ENCODE data around the gene WASF1. TPM values are rescaled to one million over a fixed set of nuclear protein-coding genes. Genes with fewer than 3 reads are reported as not detected.

WASF1 gene
- total RNA-seq, 1 experiment from 2014 or later, result 3.0 TPM

DNA sequence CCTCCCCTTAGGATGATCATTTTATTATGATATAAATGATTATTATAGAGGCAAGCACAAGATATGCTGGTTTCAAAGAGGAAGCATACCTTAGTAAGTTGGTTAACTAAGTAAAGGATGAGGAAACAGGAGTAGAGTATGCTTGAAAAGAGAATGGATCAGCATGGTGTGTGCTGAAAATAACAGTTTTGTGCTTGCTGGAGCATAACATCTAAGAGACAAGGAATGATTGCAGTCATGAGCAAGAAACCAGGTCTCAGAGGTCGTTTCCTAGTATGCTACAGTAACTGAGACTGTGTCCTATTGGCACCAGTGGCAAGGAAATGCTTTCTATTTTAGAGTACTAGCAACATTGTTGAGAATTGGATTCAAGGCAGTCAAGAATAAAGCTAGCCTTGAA, 34.9 kb upstream of the WASF1 start:
- no peaks in the 10 kb centered on the region for H3K4me1 ChIP-seq (ENCODE audit: insufficient read depth, low read length)
- no peak for DNase-seq
- H3K4me3 ChIP-seq (ENCODE audit: low read length), result no peak overlapping the region
- no peaks in the 10 kb centered on the region for H3K27me3 ChIP-seq (ENCODE audit: low read length)
- H4K20me1 ChIP-seq (ENCODE audit: low read length), result no peaks in the 10 kb centered on the region
- no TSS peak for BruUV-seq (replicated peaks)
- no peak overlapping the region for H3K9ac ChIP-seq (ENCODE audit: low read length)
- TF ChIP-seq, protein P1, sequence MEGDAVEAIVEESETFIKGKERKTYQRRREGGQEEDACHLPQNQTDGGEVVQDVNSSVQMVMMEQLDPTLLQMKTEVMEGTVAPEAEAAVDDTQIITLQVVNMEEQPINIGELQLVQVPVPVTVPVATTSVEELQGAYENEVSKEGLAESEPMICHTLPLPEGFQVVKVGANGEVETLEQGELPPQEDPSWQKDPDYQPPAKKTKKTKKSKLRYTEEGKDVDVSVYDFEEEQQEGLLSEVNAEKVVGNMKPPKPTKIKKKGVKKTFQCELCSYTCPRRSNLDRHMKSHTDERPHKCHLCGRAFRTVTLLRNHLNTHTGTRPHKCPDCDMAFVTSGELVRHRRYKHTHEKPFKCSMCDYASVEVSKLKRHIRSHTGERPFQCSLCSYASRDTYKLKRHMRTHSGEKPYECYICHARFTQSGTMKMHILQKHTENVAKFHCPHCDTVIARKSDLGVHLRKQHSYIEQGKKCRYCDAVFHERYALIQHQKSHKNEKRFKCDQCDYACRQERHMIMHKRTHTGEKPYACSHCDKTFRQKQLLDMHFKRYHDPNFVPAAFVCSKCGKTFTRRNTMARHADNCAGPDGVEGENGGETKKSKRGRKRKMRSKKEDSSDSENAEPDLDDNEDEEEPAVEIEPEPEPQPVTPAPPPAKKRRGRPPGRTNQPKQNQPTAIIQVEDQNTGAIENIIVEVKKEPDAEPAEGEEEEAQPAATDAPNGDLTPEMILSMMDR (conservative IDR thresholded peaks at IDR 0.05; ENCODE audit: low read depth, low read length), result no peak
- TF ChIP-seq EZH2 (IDR thresholded peaks at IDR 0.05; ENCODE audit: low read length, unreplicated experiment), result no peak
- TF ChIP-seq EZH2phosphoT487 (IDR thresholded peaks at IDR 0.05; ENCODE audit: borderline replicate concordance, low read length), result no peak
- H3K27ac ChIP-seq (ENCODE audit: low read length), result no peak overlapping the region
- peaks cover 16% of the 10 kb centered on the region; the same call in 1 of the 2 replicates for H3K36me3 ChIP-seq (ENCODE audit: low read depth, low read length)
- no peaks in the 10 kb centered on the region for H3K79me2 ChIP-seq (ENCODE audit: low read length)
- POLR2A ChIA-PET (ENCODE audit: unreplicated experiment), result no interaction called here
- H3K9me3 ChIP-seq (ENCODE audit: low read length), result no peaks in the 10 kb centered on the region
- no peaks in the 10 kb centered on the region for H3F3A ChIP-seq (ENCODE audit: low read length, unreplicated experiment)
- H3K9me2 ChIP-seq (replicated peaks; ENCODE audit: low read length), result no peaks in the 10 kb centered on the region
- no peak for ATAC-seq
- no peak overlapping the region for H3K4me2 ChIP-seq (ENCODE audit: low read length)
- CTCF ChIA-PET, result no interaction called here
- no peak overlapping the region for H2AFZ ChIP-seq (ENCODE audit: low read length)
- intact Hi-C loops (cut with micrococcal nuclease), result no loop called here

DNA sequence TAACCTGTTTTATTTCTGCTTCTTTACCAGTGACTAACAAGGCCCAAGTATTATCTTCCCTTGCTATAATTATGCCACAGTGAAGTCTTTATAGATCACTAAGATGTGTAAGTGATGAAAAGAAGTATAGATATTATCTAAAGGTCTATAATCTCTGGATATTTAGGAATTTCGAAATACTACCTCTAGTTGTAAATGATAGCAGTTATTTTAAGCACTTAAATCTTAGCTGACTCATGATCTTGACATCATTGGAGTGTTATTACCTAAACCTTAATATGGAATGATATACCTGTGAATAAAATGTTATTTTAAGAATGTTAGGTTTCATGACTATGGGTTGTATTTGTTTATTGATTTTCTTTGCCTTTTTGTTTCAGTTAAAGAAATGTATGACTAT, 32.3 kb upstream of the WASF1 start:
- H2AFZ ChIP-seq (ENCODE audit: low read length), result no peak overlapping the region
- peaks cover 16% of the 10 kb centered on the region; the same call in 1 of the 2 replicates for H3K36me3 ChIP-seq (ENCODE audit: low read depth, low read length)
- no peaks in the 10 kb centered on the region for H4K20me1 ChIP-seq (ENCODE audit: low read length)
- intact Hi-C loops (cut with micrococcal nuclease), result no loop called here
- H3K79me2 ChIP-seq (ENCODE audit: low read length), result no peaks in the 10 kb centered on the region
- H3K4me1 ChIP-seq (ENCODE audit: insufficient read depth, low read length), result no peaks in the 10 kb centered on the region
- BruUV-seq (replicated peaks), result no TSS peak
- no peak overlapping the region for H3K9ac ChIP-seq (ENCODE audit: low read length)
- no peaks in the 10 kb centered on the region for H3K9me2 ChIP-seq (replicated peaks; ENCODE audit: low read length)
- no peak overlapping the region for H3K4me3 ChIP-seq (ENCODE audit: low read length)
- H3F3A ChIP-seq (ENCODE audit: low read length, unreplicated experiment), result no peaks in the 10 kb centered on the region
- no peaks in the 10 kb centered on the region for H3K9me3 ChIP-seq (ENCODE audit: low read length)
- TF ChIP-seq, protein P1 (conservative IDR thresholded peaks at IDR 0.05; ENCODE audit: low read depth, low read length), result no peak
- no peak for TF ChIP-seq EZH2phosphoT487 (IDR thresholded peaks at IDR 0.05; ENCODE audit: borderline replicate concordance, low read length)
- no peak for TF ChIP-seq EZH2 (IDR thresholded peaks at IDR 0.05; ENCODE audit: low read length, unreplicated experiment)
- ATAC-seq (no peak), DNase-seq (no peak)
- H3K27me3 ChIP-seq (ENCODE audit: low read length), result no peaks in the 10 kb centered on the region
- no peak overlapping the region for H3K4me2 ChIP-seq (ENCODE audit: low read length)
- ChIA-PET CTCF (no interaction called here), POLR2A (ENCODE audit: unreplicated experiment) (no interaction called here)
- H3K27ac ChIP-seq (ENCODE audit: low read length), result no peak overlapping the region

DNA sequence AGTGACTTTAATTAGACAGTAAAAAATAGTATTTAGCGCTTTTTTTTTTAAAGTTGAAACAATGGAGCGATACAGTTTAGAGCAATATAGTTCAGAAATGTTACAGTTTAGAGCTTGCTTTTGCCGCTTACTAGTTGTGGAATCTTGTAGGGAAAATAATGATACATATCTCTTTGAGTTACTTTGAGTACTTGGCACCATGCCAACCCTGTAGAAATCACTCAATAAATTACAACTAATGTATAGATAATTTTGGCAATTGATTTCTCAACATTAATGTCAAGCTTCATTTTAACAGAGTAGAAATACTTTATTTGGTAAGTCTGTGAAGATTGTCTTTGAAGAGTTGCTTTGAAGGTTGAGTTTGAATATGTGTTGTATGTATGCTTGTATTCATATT, 28.2 kb upstream of the WASF1 start:
- Histone ChIP-seq H3K4me3 (ENCODE audit: low read length) (no peak overlapping the region), H3K27me3 (ENCODE audit: low read length) (no peaks in the 10 kb centered on the region), H3K27ac (ENCODE audit: low read length) (no peak overlapping the region), H3K4me2 (ENCODE audit: low read length) (no peak overlapping the region), H3K79me2 (ENCODE audit: low read length) (no peaks in the 10 kb centered on the region), H4K20me1 (ENCODE audit: low read length) (no peaks in the 10 kb centered on the region), H3K9me3 (ENCODE audit: low read length) (no peaks in the 10 kb centered on the region), H3F3A (ENCODE audit: low read length, unreplicated experiment) (no peaks in the 10 kb centered on the region), H3K4me1 (ENCODE audit: insufficient read depth, low read length) (no peaks in the 10 kb centered on the region), H3K36me3 (ENCODE audit: low read depth, low read length) (peaks cover 9% of the 10 kb centered on the region; the same call in 1 of the 2 replicates), H2AFZ (ENCODE audit: low read length) (no peak overlapping the region), H3K9ac (ENCODE audit: low read length) (no peak overlapping the region), H3K9me2 (replicated peaks; ENCODE audit: low read length) (no peaks in the 10 kb centered on the region)
- ChIA-PET CTCF (no interaction called here), POLR2A (ENCODE audit: unreplicated experiment) (no interaction called here)
- no TSS peak for BruUV-seq (replicated peaks)
- ATAC-seq (no peak), DNase-seq (no peak)
- intact Hi-C loops (cut with micrococcal nuclease), result no loop called here
- TF ChIP-seq EZH2 (IDR thresholded peaks at IDR 0.05; ENCODE audit: low read length, unreplicated experiment) (no peak), EZH2phosphoT487 (IDR thresholded peaks at IDR 0.05; ENCODE audit: borderline replicate concordance, low read length) (no peak)
- TF ChIP-seq, protein P1 (conservative IDR thresholded peaks at IDR 0.05; ENCODE audit: low read depth, low read length), result no peak

Measured in PC-3 (cell line).